ENCODE results near the gene SIRT2.

SIRT2 gene

GRCh38 chr19:38901683-38902082 lies 2.3 kb upstream of the SIRT2 start (continued):
- TF ChIP-seq ZSCAN5A (tag by site-specific recombination; IDR thresholded peaks at IDR 0.05) (no peak), ZNF292 (tag by site-specific recombination; IDR thresholded peaks at IDR 0.05; ENCODE audit: borderline replicate concordance, low read depth) (no peak), GLIS1 (tag by site-specific recombination; IDR thresholded peaks at IDR 0.05) (no peak), ZBTB21 (tag by site-specific recombination; IDR thresholded peaks at IDR 0.05) (no peak), ZNF549 (tag by site-specific recombination; IDR thresholded peaks at IDR 0.05) (no peak), ZNF280D (tag by site-specific recombination; IDR thresholded peaks at IDR 0.05) (no peak), ZNF629 (tag by site-specific recombination; IDR thresholded peaks at IDR 0.05) (no peak), ZNF354C (tag by site-specific recombination; IDR thresholded peaks at IDR 0.05; ENCODE audit: borderline replicate concordance, low read depth) (no peak), ZNF658 (tag by site-specific recombination; IDR thresholded peaks at IDR 0.05) (no peak), ZNF140 (tag by site-specific recombination; IDR thresholded peaks at IDR 0.05) (no peak), ZNF48 (tag by site-specific recombination; IDR thresholded peaks at IDR 0.05) (no peak), BCL11B (tag by site-specific recombination; IDR thresholded peaks at IDR 0.05; ENCODE audit: low read depth) (no peak), ZNF677 (tag by site-specific recombination; IDR thresholded peaks at IDR 0.05) (no peak), ZNF580 (tag by site-specific recombination; IDR thresholded peaks at IDR 0.05) (0 out of 2 replicates have a peak, but pooled peaks have one; percentile 36), KLF16 (tag by site-specific recombination; IDR thresholded peaks at IDR 0.05) (0 out of 2 replicates have a peak, but pooled peaks have one; percentile 23), ZNF558 (tag by site-specific recombination; IDR thresholded peaks at IDR 0.05) (no peak), ZNF184 (tag by site-specific recombination; IDR thresholded peaks at IDR 0.05) (no peak), ZNF600 (tag by site-specific recombination; IDR thresholded peaks at IDR 0.05) (no peak), ZNF366 (tag by site-specific recombination; conservative IDR thresholded peaks at IDR 0.05) (no peak), BCL6B (tag by site-specific recombination; IDR thresholded peaks at IDR 0.05) (no peak), ZBTB11 (tag by site-specific recombination; conservative IDR thresholded peaks at IDR 0.05; ENCODE audit: low read depth) (0 out of 2 replicates have a peak, but pooled peaks have one; percentile 16), TRIM28 (IDR thresholded peaks at IDR 0.05; ENCODE audit: borderline replicate concordance, low read length) (no peak), ZNF473 (tag by site-specific recombination; IDR thresholded peaks at IDR 0.05) (no peak), YY1 (tag by site-specific recombination; IDR thresholded peaks at IDR 0.05) (no peak), HIC1 (tag by site-specific recombination; IDR thresholded peaks at IDR 0.05) (0 out of 2 replicates have a peak, but pooled peaks have one; percentile 6), ZNF132 (tag by site-specific recombination; IDR thresholded peaks at IDR 0.05; ENCODE audit: borderline replicate concordance) (no peak), SALL2 (tag by site-specific recombination; IDR thresholded peaks at IDR 0.05; ENCODE audit: borderline replicate concordance) (no peak)
